Pons (tissue), 1 donor: ENCODE results near the gene ZDHHC8.

Source experiments
- DNase-seq: peaks from one replicate; pipeline ENCODE4 v3.0.0-alpha.2; 2016; ENCODE audit warnings: low spot score

Gene ZDHHC8

GRCh38 chr22:20160041-20160440, 28.4 kb downstream of the ZDHHC8 start:
- no peak for DNase-seq

GRCh38 chr22:20164863-20165262, 33.3 kb downstream of the ZDHHC8 start:
- DNase-seq: no peak

- no peak for DNase-seq
These were observed 33.8 kb downstream of the ZDHHC8 start for GRCh38 chr22:20165421-20165820.

GRCh38 chr22:20165913-20166312, 34.3 kb downstream of the ZDHHC8 start:
- DNase-seq: no peak

GRCh38 chr22:20166703-20167102, 35.1 kb downstream of the ZDHHC8 start:
- no peak for DNase-seq

GRCh38 chr22:20167643-20168322, 36.2 kb downstream of the ZDHHC8 start:
- DNase-seq: no peak

GRCh38 chr22:20169253-20169822, 37.7 kb downstream of the ZDHHC8 start:
- no peak for DNase-seq

GRCh38 chr22:20170170-20170569, 38.6 kb downstream of the ZDHHC8 start:
- DNase-seq: no peak

- DNase-seq: no peak
These were observed 39.9 kb downstream of the ZDHHC8 start for GRCh38 chr22:20171288-20172140.

GRCh38 chr22:20172141-20172613, 40.6 kb downstream of the ZDHHC8 start:
- DNase-seq: no peak

- DNase-seq: no peak
These were observed 41.6 kb downstream of the ZDHHC8 start for GRCh38 chr22:20173246-20173645.

GRCh38 chr22:20173772-20174171, 42.2 kb downstream of the ZDHHC8 start:
- no peak for DNase-seq

- no peak for DNase-seq
These were observed 43.4 kb downstream of the ZDHHC8 start for GRCh38 chr22:20174785-20175596.

- no peak for DNase-seq
These were observed 43.9 kb downstream of the ZDHHC8 start for GRCh38 chr22:20175597-20175900.

GRCh38 chr22:20176421-20177085, 44.9 kb downstream of the ZDHHC8 start:
- DNase-seq: no peak

- DNase-seq: no peak
These were observed 45.8 kb downstream of the ZDHHC8 start for GRCh38 chr22:20177217-20177911.

GRCh38 chr22:20178075-20178914, 46.7 kb downstream of the ZDHHC8 start:
- DNase-seq: no peak

- no peak for DNase-seq
These were observed 47.3 kb downstream of the ZDHHC8 start for GRCh38 chr22:20178915-20179227.

GRCh38 chr22:20179455-20180244, 48.0 kb downstream of the ZDHHC8 start:
- DNase-seq: no peak

- no peak for DNase-seq
These were observed 48.6 kb downstream of the ZDHHC8 start for GRCh38 chr22:20180245-20180630.
